LoVo (cell line): ENCODE data around the gene DCAF15.
"Not testable (repeated sequence)": the region's sequence is repeated elsewhere in the genome, so short reads cannot be mapped to it uniquely, and the experiment has no call there.

Experiments used
- DNase-seq: peaks from one replicate; pipeline ENCODE4 v3.0.0-alpha.2; 2016; ENCODE audit warnings: low spot score

Gene DCAF15

GRCh38 chr19:13952154-13952930 lies at the start of gene DCAF15:
DCAF15 (plus strand) TSS chr19:13952509; CDS start chr19:13952513, 4 bp downstream.
- DNase-seq = peak; percentile 98

- no peak for DNase-seq
These were observed 49.2 kb upstream of the DCAF15 start for GRCh38 chr19:13902993-13903555.

- DNase-seq = peak; percentile 88
These were observed 46.4 kb upstream of the DCAF15 start, which contains the start of the genes BRME1 and CC2D1A for GRCh38 chr19:13905634-13906520. BRME1 (minus strand) TSS chr19:13906117; CDS start chr19:13904892, 1,225 bp downstream. CC2D1A (plus strand) TSS chr19:13906201; CDS start chr19:13906442, 241 bp downstream.

GRCh38 chr19:13906521-13906904 lies 45.8 kb upstream of the DCAF15 start:
- peak; percentile 23 for DNase-seq

GRCh38 chr19:13906910-13907309 lies 45.4 kb upstream of the DCAF15 start:
- no peak for DNase-seq

- DNase-seq = no peak
These were observed 43.6 kb upstream of the DCAF15 start for GRCh38 chr19:13908674-13909073.

GRCh38 chr19:13909430-13909829 lies 42.9 kb upstream of the DCAF15 start:
- no peak for DNase-seq

GRCh38 chr19:13913352-13913751 lies 39.0 kb upstream of the DCAF15 start:
- DNase-seq = no peak

- DNase-seq = no peak
These were observed 37.5 kb upstream of the DCAF15 start for GRCh38 chr19:13914777-13915176.

GRCh38 chr19:13917888-13918406 lies 34.4 kb upstream of the DCAF15 start:
- no peak for DNase-seq

- no peak for DNase-seq
These were observed 33.4 kb upstream of the DCAF15 start for GRCh38 chr19:13918726-13919411.

GRCh38 chr19:13920524-13920923 lies 31.8 kb upstream of the DCAF15 start:
- no peak for DNase-seq

- DNase-seq = no peak
These were observed 31.2 kb upstream of the DCAF15 start for GRCh38 chr19:13920940-13921747.

- DNase-seq = not testable (repeated sequence)
These were observed 30.2 kb upstream of the DCAF15 start for GRCh38 chr19:13922118-13922517.

GRCh38 chr19:13923194-13923987 lies 28.9 kb upstream of the DCAF15 start:
- DNase-seq = no peak

- DNase-seq = no peak
These were observed 26.3 kb upstream of the DCAF15 start for GRCh38 chr19:13926010-13926409.

- DNase-seq = no peak
These were observed 25.6 kb upstream of the DCAF15 start for GRCh38 chr19:13926715-13927114.

GRCh38 chr19:13929340-13929739 lies 23.0 kb upstream of the DCAF15 start:
- no peak for DNase-seq

GRCh38 chr19:13929956-13930355 lies 22.4 kb upstream of the DCAF15 start:
- no peak for DNase-seq

- DNase-seq = no peak
These were observed 21.9 kb upstream of the DCAF15 start for GRCh38 chr19:13930402-13930801.
